Loucy (cell line): ENCODE data around the gene CNDP2.

Experiments
- CTCF ChIP-seq: fragments of 200-600 bp; sonication (generic); conservative IDR thresholded peaks from 2 replicates; pipeline ENCODE4 v1.5.1; 2014; ENCODE audit warnings: mild to moderate bottlenecking, antibody characterized with exemption, low read length
- EZH2phosphoT487 ChIP-seq: fragments of 200-600 bp; IDR thresholded peaks from 2 replicates; pipeline ENCODE4 v1.6.1; 2018; ENCODE audit warnings: antibody characterized with exemption, mild to moderate bottlenecking, moderate library complexity, borderline replicate concordance

- TF ChIP-seq CTCF (no peak), EZH2phosphoT487 (no peak)
These were observed 11.8 kb downstream of the CNDP2 start for GRCh38 chr18:74507927-74508326.
